GM18498 (cell line): ENCODE data around the gene IDI1.
"Not testable (repeated sequence)": the region's sequence is repeated elsewhere in the genome, so short reads cannot be mapped to it uniquely, and the experiment has no call there.

Source experiments
- ATAC-seq: cut with Tn5 transposase; IDR thresholded peaks from one replicate; pipeline ENCODE4 v1.9.1; 2021; ENCODE audit warnings: mild to moderate bottlenecking, moderate library complexity; ENCODE audit not compliant: unreplicated experiment

IDI1 gene

GRCh38 chr10:1064964-1065247 is 16.0 kb upstream of the IDI1 start:
- no peak for ATAC-seq

GRCh38 chr10:1063232-1063865 is 14.4 kb upstream of the IDI1 start:
- no peak for ATAC-seq

GRCh38 chr10:1061930-1062774 is 13.2 kb upstream of the IDI1 start:
- ATAC-seq, result no peak

- ATAC-seq, result no peak
Measured at GRCh38 chr10:1059902-1060301, 11.0 kb upstream of the IDI1 start.

GRCh38 chr10:1058017-1058416 is 9.1 kb upstream of the IDI1 start:
- no peak for ATAC-seq

- peak; percentile 2 for ATAC-seq
Measured at GRCh38 chr10:1057106-1057657, 8.3 kb upstream of the IDI1 start.

- peak; percentile 91 for ATAC-seq
Measured at GRCh38 chr10:1056326-1057105, 7.6 kb upstream of the IDI1 start, which contains the start of gene WDR37. TSS of gene WDR37 (plus strand) at chr10:1056385. CDS start at chr10:1072156, 15,771 bp downstream.

GRCh38 chr10:1054684-1055083 is 5.8 kb upstream of the IDI1 start:
- ATAC-seq, result no peak

GRCh38 chr10:1050554-1050953 is 1.6 kb upstream of the IDI1 start:
- no peak for ATAC-seq

GRCh38 chr10:1050145-1050544 is 1.2 kb upstream of the IDI1 start:
- ATAC-seq, result no peak

GRCh38 chr10:1049425-1049958 is 573 bp upstream of the IDI1 start:
- no peak for ATAC-seq

GRCh38 chr10:1048349-1048731 is 579 bp downstream of the IDI1 start:
- ATAC-seq, result no peak

GRCh38 chr10:1047937-1048336 is 982 bp downstream of the IDI1 start:
- ATAC-seq, result no peak

GRCh38 chr10:1045415-1045814 is 3.5 kb downstream of the IDI1 start:
- no peak for ATAC-seq

- ATAC-seq, result no peak
Measured at GRCh38 chr10:1044964-1045363, 4.0 kb downstream of the IDI1 start.

GRCh38 chr10:1044146-1044545 is 4.8 kb downstream of the IDI1 start:
- ATAC-seq, result no peak

- peak; percentile 63 for ATAC-seq
Measured at GRCh38 chr10:1043532-1043995, 5.4 kb downstream of the IDI1 start.

GRCh38 chr10:1041514-1041913 is 7.4 kb downstream of the IDI1 start:
- ATAC-seq, result no peak

GRCh38 chr10:1040133-1040532 is 8.8 kb downstream of the IDI1 start:
- ATAC-seq, result no peak

GRCh38 chr10:1038769-1039168 is 10.2 kb downstream of the IDI1 start:
- ATAC-seq, result not testable (repeated sequence)

GRCh38 chr10:1037098-1037497 is 11.8 kb downstream of the IDI1 start:
- no peak for ATAC-seq
